BE2C (cell line): ENCODE measurements around the gene SNAPC2.

ENCODE experiments used
- DNase-seq: peaks from one replicate; pipeline ENCODE4 v3.0.0-alpha.2; 2020
- H3K27me3 ChIP-seq: fragments of 250-450 bp; sonication (Bioruptor Pico); 2 replicates; pipeline ENCODE4 v1.5.1; 2020; ENCODE audit warnings: mild to moderate bottlenecking
- H3K36me3 ChIP-seq: fragments of 250-450 bp; sonication (Bioruptor Pico); 2 replicates; pipeline ENCODE4 v1.5.1; 2020; ENCODE audit warnings: mild to moderate bottlenecking
- H3K4me1 ChIP-seq: fragments of 250-450 bp; sonication (Bioruptor Pico); 2 replicates; pipeline ENCODE4 v1.5.1; 2020
- H3K4me3 ChIP-seq: 2 replicates; pipeline ENCODE4 v1.5.1; 2011; ENCODE audit warnings: low read depth, low read length
- H3K9me3 ChIP-seq: fragments of 250-450 bp; sonication (Bioruptor Pico); 2 replicates; pipeline ENCODE4 v1.5.1; 2020
- TF ChIP-seq, protein P1 (sequence below): IDR thresholded peaks from 2 replicates; pipeline ENCODE4 v1.5.1; 2012; ENCODE audit warnings: mild to moderate bottlenecking, low read depth, low read length

Gene SNAPC2

DNA sequence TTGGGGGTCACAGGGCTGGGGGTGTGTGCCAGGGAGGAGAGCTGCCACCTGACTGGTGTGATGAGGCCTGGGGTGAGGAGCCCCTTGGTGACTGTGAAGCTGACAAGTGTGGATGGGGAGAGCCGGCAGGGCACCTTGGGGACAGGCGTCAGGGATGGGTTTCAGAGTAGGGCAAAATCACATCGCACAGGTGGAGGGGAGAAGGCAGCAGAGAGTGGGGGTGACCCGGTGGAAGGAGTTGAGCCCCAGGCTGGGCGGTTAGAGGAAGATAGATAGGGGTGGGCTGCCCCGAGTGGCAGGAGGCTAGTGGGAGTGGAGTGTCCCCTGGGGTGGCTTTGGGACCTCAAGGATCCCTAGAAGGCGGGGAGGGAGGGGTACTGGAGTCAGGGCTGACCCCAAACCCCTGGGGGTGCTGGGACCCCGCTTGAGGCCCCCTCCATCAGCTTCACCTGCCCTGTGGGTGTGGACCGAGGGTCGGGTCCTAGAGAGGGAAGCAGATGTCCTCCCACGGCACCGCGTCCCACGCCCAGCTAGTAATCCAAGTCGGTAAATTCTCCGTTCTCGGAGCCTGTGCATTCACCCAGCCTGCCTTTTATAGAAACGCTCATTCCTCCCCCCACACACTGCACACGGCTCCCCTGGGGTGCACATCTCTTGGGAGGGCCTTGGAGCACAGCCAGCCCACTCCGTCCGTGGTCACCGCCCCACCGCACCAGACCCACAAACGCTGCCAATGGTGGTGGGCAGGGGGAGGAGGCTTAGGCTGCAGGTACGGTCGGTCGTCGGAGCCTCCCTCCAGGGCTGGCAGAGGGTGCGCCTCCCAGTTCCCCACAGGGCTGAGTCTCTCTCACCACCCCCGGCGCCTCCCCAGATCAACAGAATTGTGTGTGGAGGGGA is 3.4 kb downstream of the SNAPC2 start:
- Histone ChIP-seq H3K4me1 (peaks cover 27% of the 10 kb centered on the region), H3K27me3 (peaks cover 3% of the 10 kb centered on the region), H3K36me3 (no peaks in the 10 kb centered on the region; the same call in 1 of the 2 replicates), H3K9me3 (no peaks in the 10 kb centered on the region), H3K4me3 (no peak overlapping the region)
- DNase-seq = no peak
- TF ChIP-seq, protein P1, sequence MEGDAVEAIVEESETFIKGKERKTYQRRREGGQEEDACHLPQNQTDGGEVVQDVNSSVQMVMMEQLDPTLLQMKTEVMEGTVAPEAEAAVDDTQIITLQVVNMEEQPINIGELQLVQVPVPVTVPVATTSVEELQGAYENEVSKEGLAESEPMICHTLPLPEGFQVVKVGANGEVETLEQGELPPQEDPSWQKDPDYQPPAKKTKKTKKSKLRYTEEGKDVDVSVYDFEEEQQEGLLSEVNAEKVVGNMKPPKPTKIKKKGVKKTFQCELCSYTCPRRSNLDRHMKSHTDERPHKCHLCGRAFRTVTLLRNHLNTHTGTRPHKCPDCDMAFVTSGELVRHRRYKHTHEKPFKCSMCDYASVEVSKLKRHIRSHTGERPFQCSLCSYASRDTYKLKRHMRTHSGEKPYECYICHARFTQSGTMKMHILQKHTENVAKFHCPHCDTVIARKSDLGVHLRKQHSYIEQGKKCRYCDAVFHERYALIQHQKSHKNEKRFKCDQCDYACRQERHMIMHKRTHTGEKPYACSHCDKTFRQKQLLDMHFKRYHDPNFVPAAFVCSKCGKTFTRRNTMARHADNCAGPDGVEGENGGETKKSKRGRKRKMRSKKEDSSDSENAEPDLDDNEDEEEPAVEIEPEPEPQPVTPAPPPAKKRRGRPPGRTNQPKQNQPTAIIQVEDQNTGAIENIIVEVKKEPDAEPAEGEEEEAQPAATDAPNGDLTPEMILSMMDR = no peak

DNA sequence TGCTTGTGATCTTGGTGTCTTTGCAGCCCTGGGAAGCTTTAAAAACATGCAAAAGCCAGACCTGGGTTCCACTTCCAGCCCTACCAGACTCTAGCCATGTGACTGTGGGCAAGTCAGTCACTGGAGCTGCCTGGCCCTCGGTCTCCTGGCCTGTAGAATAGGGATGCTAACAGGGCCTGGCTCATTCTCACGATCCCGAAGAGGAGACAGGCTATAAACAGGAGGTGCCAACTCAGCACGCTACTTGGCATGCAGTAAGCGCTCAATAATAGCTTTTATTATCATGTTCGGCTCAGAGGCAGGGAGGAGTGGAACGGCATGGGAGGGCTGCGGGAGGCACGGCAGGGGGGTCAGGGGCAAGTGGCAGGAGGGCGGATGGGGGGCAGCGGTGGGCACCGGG is 4.1 kb downstream of the SNAPC2 start:
- Histone ChIP-seq H3K27me3 (no peaks in the 10 kb centered on the region), H3K4me3 (no peak overlapping the region), H3K9me3 (no peaks in the 10 kb centered on the region), H3K4me1 (peaks cover 31% of the 10 kb centered on the region), H3K36me3 (no peaks in the 10 kb centered on the region; the same call in 1 of the 2 replicates)
- no peak for DNase-seq
- TF ChIP-seq, protein P1 = no peak

DNA sequence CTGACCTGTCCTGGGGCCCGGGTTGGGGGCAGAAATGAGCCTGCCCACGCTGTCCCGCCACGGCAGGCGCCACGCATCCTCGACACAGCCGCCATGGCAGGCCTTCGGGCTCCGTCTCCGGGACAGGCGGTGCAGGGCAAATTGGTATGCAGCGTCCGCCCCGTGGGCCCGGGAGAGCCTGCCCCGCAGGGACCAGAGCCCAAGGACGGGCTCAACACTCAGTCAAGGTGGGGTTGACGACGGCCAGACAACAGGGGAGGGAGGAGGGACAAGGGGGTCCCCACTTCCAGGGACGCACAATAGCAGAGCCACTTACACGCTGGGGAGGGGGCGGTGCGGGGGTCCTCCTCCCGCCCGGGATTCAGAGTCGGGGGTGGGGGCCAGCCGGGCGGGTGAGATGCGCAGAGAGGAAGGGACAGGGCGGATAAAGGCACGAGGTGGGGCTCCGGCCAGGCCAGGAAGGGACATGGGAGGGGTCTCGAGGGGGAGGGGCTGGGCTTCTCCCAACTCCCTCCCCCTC is 4.6 kb downstream of the SNAPC2 start:
- peaks cover 32% of the 10 kb centered on the region for H3K4me1 ChIP-seq
- H3K27me3 ChIP-seq = no peaks in the 10 kb centered on the region
- no peaks in the 10 kb centered on the region for H3K9me3 ChIP-seq
- no peak overlapping the region for H3K4me3 ChIP-seq
- H3K36me3 ChIP-seq = no peaks in the 10 kb centered on the region; the same call in 1 of the 2 replicates
- TF ChIP-seq, protein P1 = no peak
- DNase-seq = no peak

DNA sequence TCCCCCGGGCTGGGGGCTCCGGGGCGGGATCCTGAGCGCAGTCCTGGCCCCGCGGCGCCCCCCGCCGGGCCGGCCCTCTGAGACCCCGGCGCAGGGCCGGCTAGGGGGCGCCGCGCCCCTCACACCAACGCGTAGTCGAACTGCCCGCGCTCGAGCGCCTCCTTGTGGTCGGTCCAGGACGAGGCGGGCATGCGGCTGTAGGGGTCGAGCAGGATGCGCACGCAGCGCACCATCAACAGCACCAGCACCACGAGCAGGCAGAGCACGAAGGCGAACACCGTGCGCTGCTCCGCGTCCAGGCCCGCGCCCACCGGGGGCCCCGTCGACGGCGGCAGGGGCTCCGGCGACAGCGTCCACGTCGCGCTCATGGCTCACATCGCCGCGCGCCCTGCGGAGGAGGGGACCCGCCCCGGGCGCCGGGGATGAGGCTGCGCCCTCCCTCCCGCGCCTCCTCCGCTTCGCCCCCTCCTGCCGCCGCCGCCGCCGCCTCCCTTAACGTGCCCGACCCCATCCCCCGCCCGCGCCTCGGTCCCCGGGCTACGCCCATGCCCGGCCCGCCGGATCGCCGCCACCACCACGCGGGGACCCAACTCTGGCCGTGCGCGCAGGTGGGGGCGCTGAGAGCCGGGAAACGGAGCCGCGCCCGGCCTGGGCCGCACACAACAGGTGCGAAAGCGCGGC is 5.2 kb downstream of the SNAPC2 start:
- Histone ChIP-seq H3K9me3 (no peaks in the 10 kb centered on the region), H3K36me3 (peaks cover under 1% of the 10 kb centered on the region), H3K4me3 (peak overlapping the region; percentile 19), H3K4me1 (peaks cover 30% of the 10 kb centered on the region), H3K27me3 (no peaks in the 10 kb centered on the region)
- peak; percentile 93 for DNase-seq
- TF ChIP-seq, protein P1 = peak; percentile 75

DNA sequence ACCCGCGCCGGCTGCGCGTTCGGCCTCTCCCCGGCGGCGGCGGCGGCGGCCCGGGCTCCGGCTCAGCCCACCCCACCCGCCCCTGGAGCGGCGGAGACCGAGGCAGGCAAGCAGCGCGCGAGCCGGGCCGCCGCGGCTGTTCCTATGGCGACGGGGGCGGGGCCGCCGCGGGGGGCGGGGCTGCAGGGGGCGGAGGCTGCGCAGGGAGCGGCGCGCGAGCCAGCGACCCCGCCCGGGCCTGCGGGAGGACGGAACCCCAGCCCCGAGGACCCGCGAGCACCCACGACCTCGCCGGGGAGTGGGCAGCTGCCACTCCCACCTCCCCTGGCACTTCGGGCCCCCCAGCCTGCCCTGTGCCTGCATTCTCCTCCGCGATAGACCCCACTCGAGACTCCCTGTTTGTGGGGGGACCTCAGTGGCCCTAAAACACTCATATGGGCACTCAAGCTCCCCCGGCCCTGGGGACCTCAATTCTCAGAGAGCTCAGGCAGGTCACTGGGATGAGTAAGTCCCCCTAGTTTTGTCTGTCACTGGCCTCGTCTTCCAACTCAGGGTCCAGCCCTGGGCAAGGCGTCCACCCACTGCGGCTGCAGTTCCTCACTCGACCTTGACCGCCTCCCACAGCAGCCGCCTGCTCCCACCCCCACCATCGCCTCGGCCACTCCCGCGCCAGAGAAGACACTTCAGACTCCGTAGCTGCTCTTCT is 6.0 kb downstream of the SNAPC2 start, which contains the start of gene CTXN1:
Gene CTXN1, minus strand, starts transcription at position 115 of the 706 bp plus-strand sequence. CDS start 597 bp downstream, outside the sequence.
- TF ChIP-seq, protein P1 = no peak
- Histone ChIP-seq H3K9me3 (no peaks in the 10 kb centered on the region), H3K4me1 (peaks cover 30% of the 10 kb centered on the region), H3K27me3 (no peaks in the 10 kb centered on the region), H3K36me3 (peaks cover 7% of the 10 kb centered on the region), H3K4me3 (peak within 1 kb of the TSS; percentile 48)
- peak; percentile 91 for DNase-seq
